ENCODE measurements around the gene PIAS1.
"Not testable (repeated sequence)": the region's sequence is repeated elsewhere in the genome, so short reads cannot be mapped to it uniquely, and the experiment has no call there.

Gene PIAS1

DNA sequence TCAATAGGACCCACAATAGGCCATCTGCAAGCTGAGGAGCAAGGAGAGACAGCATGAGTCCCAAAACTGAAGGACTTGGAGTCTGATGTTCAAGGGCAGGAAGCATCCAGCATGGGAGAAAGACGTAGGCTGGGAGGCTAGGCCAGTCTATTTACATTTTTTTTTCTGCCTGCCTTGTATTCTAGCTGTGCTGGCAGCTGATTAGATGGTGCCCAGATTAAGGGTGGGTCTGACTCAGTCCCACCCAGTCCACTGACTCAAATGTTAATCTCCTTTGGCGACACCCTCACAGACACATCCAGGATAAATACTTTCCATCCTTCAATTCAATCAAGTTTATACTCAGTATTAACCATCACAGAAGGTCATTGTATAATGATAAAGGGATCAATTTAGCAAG lies 15.9 kb upstream of the PIAS1 start:
- no peak for DNase-seq

DNA sequence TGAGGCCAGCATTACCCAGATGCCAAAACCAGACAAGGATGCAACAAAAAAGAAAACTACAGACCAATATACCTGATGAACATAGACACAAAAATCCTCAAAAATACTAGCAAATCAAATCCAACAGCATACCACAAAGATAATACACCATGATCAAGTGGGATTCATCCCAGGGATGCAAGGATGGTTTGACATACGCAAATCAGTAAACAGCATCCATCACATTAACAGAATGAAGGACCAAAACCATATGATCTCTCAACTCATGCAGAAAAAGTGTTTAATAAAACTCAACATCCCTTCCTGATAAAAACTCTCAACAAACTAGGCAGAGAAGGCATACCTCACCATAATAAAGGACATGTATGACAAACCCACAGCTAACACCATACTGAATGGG lies 14.0 kb upstream of the PIAS1 start:
- no peak for DNase-seq

DNA sequence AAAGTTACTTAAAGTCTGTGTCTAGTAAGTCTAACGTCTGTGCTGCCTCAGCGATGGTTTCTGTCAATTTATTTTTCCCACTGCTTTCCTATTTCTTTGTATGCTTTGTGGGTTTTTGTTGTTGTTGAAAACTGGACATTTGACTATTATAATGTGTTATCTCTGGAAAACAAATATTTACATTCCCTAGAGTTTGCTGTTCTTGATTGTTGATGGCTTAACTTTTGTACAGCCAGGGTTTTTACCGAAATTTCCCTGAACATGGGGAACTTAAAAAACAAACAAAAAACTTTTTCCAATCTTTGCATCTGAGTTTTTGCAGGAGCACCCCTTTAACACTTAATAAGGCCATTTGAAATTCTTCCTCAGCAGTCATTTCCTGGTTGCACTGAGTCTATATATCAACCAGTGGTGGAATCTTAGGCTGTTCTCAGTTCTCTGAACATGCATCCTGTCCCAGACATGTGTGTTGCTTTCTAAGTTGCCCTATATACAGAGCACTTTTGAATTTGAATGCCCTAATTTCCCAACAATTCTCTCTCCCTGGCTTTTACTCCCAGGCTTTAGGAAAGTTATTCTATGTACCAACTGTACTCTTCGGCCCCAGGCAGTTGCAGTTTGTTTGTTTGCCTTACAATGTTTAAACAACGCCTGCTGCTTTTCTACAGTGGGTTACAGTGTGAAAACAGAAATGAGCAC lies 11.8 kb upstream of the PIAS1 start:
- no peak for DNase-seq

DNA sequence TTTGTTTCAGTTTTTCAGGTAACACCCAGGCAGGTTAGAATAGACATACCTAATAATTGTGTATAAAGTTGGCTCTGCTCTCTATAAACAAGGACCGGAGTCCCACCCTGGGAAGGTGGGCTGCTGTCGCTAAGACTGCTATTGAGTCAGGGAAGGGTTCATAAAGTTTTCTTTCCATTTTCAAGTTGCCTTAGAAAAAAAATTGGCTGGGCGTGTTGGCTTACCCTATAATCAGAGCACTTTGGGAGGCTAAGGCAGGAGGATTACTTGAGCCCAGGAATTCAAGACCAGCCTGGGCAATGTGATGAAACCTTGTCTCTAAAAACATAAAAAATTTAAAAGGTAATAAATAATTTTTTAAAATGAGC lies 11.3 kb upstream of the PIAS1 start:
- no peak for DNase-seq

DNA sequence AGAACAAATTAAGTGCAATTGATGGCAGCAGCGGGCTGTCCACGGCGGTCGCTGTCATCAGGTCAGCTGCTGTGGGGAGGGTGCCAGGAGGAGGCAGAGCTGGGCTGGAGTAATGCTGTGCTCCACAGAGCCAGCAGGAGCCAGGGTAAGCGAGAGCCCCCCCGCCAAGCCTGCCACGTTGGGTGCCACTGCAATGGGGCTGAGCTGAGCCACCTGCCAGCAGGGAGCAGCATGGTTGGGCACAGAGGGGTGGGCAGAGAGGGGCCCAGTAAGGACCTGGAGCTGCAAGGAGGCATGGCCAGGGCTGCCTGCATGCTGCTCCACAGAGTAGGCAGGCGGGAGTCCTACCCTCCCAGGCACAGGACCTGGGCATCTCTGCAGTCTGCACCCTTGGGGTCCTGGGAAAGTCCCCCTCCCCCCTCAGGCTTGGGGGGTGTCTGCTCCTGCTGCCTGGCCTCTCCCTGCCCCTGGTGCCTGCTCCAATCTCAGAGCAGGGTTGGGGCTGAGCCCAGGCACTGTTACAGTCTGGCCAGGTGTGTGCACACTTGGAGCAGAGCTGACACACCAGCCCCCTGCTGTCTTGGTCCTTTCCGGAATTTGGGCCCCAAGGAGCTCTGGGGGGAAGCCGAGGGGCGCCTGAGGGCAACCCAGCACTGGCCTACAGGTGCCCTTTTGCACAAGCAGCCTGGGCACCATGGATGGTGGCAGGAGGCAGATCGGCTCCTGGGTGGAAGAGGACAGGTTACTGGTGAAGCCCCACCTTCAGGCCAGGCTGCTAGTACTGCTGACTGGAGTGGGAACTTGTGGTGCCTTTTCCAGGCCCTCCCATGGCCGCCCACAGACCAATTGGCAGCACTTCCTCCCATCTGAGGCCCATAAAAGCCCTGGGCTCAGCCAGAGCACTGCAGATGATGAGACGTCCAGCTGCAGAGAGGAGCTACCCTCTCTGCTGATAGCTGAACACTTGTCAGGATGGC lies 8.5 kb upstream of the PIAS1 start:
- DNase-seq = no peak

DNA sequence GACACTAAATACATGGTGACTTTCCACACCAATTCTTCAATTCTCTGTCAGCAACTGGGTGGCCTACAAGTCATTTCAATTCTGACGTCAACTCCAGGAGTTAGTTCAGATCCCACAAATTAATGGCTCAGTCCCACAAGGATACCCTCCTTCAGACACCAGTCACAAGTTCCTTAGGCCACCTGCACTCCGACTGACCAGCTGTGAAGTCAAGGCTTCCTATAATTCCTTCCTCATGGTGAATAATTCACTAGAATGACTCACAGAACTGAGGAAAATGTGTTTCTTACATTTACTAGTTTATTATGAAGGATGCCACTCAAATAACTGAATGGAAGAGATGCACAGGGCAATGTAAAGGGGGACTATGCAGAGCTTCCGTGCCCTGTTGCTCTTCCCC lies 6.3 kb upstream of the PIAS1 start:
- no peak for DNase-seq

DNA sequence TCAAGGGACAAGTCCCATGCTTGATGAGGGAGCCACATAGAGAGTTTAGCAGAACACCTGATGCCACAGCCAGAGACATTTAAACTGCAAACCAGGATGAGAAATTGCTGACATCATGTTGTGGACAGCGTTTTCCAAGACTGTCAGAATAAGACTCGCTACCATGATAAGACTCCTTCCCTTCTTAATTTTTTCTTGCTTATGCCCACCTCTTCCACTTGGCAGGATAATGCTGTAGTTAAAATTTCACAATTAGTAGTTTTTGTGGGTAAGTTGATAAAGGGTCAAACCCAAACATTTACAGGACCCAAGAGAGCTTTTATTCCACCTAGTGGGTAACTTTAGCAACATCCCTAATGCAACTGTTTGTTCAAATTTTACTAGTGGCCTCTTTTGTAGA lies 3.0 kb upstream of the PIAS1 start:
- no peak for DNase-seq

- DNase-seq = no peak
These were observed 2.2 kb upstream of the PIAS1 start for GRCh38 chr15:68051907-68052306.

DNA sequence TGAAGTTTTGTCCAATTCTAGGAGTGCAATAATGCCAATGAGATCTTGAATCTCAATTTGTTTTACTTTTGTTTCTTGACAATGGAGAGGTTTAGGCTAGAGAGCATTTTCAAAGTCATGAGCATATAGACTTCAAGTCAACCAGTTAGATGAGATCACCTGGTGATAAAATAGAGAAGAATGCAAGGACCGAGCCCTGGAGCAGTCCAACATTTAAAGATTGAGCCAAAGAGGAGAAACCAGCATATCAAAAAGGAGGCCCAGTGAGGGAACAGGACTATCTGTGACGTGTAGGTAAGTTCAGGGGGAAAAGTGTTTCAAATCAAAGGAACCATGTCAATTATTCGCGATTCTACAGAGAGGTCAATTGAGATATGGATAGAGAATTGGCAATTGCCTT lies 1.7 kb upstream of the PIAS1 start:
- no peak for DNase-seq

DNA sequence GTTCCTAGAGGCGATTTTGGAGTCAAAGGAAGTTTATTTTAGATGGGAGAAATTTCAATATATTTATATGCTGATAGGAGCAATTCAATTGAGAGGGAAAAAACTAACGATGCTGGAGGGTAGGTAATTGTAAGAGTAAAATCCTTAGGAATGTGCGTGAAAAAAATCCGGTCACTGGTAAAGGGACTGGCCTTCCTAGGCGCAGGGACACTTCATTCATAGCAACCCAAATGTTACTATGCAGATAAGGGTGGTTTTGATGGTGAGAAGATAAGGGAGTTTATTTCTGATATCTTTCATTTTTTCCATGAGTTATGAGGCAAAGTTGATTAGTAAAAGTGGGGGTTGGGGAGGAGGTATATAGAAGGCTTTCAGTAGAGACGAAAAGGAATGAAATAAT lies 1.1 kb upstream of the PIAS1 start:
- no peak for DNase-seq

GRCh38 chr15:68054628-68055223 lies 611 bp downstream of the PIAS1 start:
- DNase-seq = peak; percentile 84

- peak; percentile 70 for DNase-seq
These were observed 1.1 kb downstream of the PIAS1 start for GRCh38 chr15:68055224-68055705.

DNA sequence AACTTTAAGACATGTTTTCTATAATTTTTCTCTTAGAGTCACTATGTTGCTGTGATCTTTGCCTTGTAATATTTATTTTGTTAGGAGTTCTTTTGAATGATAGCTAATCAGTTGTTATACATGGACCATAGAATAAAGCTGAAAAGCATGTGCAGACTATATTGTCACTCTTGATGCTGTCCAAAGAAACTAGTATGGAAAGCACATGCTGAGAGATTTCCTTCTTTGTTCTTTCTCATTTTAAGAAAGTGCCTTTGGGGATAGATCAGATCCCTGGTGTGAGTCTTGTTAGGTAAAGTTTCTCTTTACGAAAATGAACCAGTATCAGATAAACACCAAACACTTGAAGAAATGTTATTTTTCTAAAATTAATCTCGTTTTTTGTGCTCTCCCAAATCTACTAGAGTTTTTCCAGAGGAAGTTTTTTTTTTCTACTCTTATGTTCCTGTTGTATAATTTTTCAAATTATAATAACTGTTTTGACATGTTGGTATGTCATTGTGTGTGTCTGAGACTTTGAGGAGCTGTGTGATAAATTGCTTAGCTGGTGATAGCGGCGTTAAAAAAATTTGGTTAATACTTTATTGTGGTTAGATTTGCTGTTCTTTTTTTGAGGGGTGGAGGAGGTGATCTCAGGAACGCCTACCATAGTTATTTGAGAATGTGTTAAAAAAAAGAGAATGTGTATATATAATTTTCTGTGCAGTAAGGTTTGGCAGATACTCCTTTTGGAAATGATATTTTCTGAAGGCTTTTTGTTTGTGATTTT lies 2.2 kb downstream of the PIAS1 start:
- DNase-seq = no peak

DNA sequence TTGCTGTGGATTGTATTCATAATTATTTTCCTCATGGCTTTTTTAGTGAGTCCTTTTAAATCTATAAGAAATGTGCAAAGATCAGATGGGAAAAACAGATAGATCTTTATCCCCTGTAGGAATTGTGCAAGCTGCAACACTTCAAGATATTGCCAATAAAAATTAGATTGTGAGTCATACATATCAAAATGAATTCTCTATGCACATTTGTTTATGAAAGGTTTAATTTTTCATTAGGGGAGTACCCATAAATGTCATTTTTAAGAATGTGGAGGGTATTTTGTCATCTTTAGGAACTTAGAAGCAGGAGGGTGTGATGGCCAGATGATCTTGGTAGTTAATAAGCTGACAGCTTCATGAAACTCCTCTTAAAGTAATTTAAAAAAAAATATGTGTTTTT lies 2.9 kb downstream of the PIAS1 start:
- no peak for DNase-seq

DNA sequence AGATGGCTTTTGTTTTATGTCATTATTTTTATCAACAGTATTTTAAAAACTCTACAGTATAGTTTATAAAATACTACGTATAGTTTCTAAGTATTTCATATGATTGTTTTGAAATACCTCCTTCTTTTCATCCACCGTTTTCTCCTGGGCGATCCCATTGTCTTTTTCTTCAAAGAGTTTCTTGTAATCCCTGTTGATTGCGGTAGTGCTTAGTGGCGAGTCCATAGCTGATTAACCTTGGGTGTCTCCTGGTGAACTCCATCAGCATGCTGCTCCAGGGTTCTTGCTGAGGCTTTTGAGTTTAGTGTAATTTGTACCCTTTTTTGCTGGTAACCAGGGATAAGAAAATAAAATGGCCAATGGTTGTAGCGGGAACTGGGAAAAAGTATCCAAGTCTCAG lies 3.6 kb downstream of the PIAS1 start:
- no peak for DNase-seq

- DNase-seq = not testable (repeated sequence)
These were observed 4.9 kb downstream of the PIAS1 start for GRCh38 chr15:68058970-68059369.

DNA sequence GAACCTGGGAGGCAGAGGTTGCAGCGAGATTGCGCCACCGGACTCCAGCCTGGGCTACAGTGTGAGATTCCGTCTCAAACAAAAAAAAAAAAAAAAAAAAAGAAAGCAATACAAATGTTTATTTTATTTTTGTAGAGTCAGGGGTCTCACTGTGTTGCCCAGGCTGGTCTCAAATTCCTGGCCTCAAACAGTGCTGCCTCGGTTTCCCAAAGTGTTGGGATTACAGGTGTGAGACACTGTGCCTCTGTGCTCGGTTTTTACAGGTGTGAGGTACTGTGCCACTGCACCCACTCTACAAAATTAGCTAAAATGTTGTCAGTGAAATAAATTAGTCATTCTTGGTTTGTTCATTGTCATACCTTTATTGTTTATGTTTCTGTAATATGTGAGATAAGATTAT lies 5.5 kb downstream of the PIAS1 start:
- no peak for DNase-seq

DNA sequence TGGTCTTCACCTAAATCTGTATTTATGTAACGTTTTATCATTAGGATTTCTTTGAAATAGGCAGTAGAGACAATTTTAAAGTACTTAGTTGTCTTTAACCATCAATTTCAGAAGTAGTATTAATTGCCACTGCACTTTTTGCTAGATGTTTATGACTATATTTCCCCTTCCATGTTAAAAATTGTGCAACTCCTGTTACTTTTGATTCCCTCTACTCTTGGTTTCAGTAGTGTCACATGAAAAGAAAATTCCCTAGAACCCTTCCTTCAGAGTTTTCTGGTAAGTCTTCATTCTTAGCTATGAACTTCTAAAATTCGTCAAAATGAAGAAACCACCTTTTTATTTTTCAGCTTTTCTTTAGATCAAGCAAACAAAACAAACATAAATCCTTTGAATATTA lies 7.1 kb downstream of the PIAS1 start:
- peak; percentile 64 for DNase-seq

DNA sequence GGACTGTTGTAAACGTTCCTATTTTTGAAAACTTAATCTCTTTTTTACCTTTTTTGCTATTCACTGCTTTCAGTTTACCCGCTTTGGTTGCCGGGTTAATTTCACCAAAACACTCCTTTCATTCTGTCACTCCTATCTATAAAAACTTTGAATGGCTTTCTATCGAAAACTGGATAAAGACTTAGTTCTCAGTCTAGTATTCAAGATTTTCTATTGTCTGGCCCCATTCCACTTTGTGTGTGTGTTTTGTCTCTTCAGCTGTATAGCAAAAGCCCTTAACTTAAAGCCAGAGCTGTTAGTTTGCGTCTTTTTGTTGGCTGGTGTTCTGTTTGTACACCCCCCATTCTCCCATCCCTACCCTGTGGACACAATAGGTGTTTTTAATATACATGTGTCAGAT lies 7.5 kb downstream of the PIAS1 start:
- DNase-seq = no peak

DNA sequence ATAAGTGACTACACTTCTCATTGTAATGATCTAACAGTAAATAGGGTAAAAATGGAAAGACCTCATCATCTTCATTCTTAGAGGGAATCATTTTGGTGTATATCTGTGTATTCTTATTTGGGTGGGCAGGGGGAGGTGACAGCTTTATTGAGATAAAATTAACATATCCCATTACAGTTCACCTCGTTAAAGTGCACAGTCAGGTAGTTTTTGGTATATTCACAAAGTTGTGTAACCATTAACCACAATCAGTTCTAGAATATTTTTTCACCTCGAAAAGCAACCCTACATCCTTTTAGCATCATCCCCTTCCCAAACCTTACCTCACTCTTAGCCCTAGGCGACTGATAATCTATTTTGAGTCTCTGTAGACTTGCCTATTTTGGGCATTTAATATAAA lies 8.1 kb downstream of the PIAS1 start:
- no peak for DNase-seq

GRCh38 chr15:68062946-68063465 lies 8.9 kb downstream of the PIAS1 start:
- DNase-seq = no peak

GRCh38 chr15:68063606-68064005 lies 9.5 kb downstream of the PIAS1 start:
- DNase-seq = no peak
